UCSD-AML1 (cell line): ENCODE data around the gene DNAJC5.
"Not testable (repeated sequence)": the region's sequence is repeated elsewhere in the genome, so short reads cannot be mapped to it uniquely, and the experiment has no call there.

Source experiments
- DNase-seq: peaks from one replicate; lab custom pipeline; 2025; ENCODE audit not compliant: unreplicated experiment; lab: John Stamatoyannopoulos, UW

DNAJC5 gene

GRCh38 chr20:63966172-63966943 is 71.4 kb downstream of the DNAJC5 start:
- no peak for DNase-seq

GRCh38 chr20:63966944-63967322 is 72.0 kb downstream of the DNAJC5 start:
- DNase-seq, result no peak

GRCh38 chr20:63967330-63968135 is 72.6 kb downstream of the DNAJC5 start:
- no peak for DNase-seq

- DNase-seq, result no peak
Observed at GRCh38 chr20:63968136-63968927, 73.4 kb downstream of the DNAJC5 start.

DNA sequence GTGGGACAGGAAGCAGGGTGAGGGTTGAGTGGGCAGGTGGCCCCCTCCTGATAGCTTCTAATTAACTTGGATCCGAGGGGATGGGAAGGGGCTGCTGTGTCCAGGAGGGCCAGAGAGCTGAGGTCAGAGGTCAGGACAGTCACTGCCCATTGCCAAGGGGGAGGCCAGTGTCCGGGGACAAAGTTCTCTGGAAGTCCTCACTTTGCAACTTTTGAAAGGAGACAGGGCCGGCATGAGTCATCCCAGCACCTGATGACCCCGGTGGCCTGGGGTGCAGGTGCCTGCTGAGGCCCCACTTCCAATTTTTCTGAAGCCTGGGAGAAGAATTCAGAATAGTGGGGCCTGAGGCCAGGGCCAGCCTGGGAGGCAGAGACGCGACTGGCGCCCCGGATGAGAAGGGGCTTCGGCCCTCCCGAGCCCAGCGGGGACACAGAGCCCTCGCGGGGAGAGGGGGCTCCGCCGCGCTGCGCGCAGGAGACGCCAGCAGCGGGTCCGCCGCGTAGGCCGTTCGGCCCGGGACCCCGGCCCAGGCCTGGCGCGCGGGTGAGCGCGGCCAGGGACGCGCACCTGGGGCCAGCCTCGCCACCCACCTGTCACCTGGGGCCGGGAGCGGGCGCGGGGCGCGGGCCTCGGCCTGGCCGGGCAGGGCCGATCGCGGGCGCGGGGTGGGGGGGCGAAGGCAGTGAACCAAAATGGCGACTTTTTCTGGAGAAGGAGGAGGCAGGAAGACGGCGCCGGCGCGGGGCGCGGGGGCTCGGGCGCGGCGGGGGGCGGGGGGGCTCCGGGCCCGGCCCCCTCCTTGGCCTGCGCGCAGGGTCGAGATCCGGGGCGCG is 74.2 kb downstream of the DNAJC5 start:
- DNase-seq, result no peak

GRCh38 chr20:63969838-63970713 is 75.2 kb downstream of the DNAJC5 start, which contains the start of gene ZNF512B:
TSS of gene ZNF512B (minus strand) at chr20:63969930. CDS start at chr20:63967950, 1,980 bp downstream.
- peak; percentile 66 for DNase-seq

GRCh38 chr20:63970714-63971431 is 75.9 kb downstream of the DNAJC5 start:
- DNase-seq, result no peak

DNA sequence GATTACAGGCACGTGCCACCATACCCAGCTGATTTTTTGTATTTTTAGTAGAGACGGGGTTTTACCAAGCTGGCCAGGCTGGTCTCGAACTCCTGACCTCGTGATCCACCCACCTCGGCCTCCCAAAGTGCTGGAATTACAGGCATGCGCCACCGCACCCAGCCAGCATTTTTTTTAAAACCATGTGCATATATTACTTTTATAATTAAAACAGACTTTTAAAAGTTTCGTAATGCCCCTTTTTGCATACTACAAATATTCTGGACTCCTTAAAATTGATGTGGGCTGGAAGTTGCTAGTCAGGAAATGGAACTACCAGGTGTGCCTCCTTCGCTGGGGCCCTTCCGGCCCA is 77.0 kb downstream of the DNAJC5 start:
- not testable (repeated sequence) for DNase-seq

- no peak for DNase-seq
Observed at GRCh38 chr20:63972312-63973159, 77.6 kb downstream of the DNAJC5 start.

DNA sequence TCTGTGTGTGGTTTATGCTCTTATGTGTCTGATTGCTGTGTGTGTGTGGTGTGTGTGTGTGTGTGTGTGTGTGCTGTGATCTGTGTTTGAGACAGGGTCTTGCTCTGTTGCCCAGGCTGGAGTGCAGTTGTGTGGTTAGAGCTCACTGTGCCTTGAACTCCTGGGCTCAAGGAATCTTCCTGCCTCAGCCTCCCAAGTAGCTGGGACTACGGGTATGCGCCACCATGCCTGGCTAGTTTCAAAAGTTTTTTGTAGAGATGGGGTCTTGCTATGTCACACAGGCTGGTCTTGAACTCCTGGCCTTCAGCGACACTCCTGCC is 78.2 kb downstream of the DNAJC5 start:
- no peak for DNase-seq

GRCh38 chr20:63973636-63974401 is 78.9 kb downstream of the DNAJC5 start:
- peak; percentile 86 for DNase-seq

GRCh38 chr20:63974402-63975200 is 79.7 kb downstream of the DNAJC5 start:
- DNase-seq, result no peak

- DNase-seq, result not testable (repeated sequence)
Observed at GRCh38 chr20:63976511-63976910, 81.6 kb downstream of the DNAJC5 start.

GRCh38 chr20:63976980-63977738 is 82.2 kb downstream of the DNAJC5 start:
- DNase-seq, result no peak

- peak; percentile 54 for DNase-seq
Observed at GRCh38 chr20:63977739-63978276, 82.9 kb downstream of the DNAJC5 start.
